ENCODE measurements around the gene ITPRIPL2.

ITPRIPL2 gene

GRCh38 chr16:19145010-19145409 is 31.2 kb downstream of the ITPRIPL2 start:
- DNase-seq: no peak

- no peak for DNase-seq
Measured at GRCh38 chr16:19147126-19147525, 33.4 kb downstream of the ITPRIPL2 start.

GRCh38 chr16:19147627-19148026 is 33.9 kb downstream of the ITPRIPL2 start:
- no peak for DNase-seq

GRCh38 chr16:19148189-19148588 is 34.4 kb downstream of the ITPRIPL2 start:
- DNase-seq: no peak

GRCh38 chr16:19151310-19151709 is 37.5 kb downstream of the ITPRIPL2 start:
- DNase-seq: no peak

- DNase-seq: no peak
Measured at GRCh38 chr16:19152042-19152441, 38.3 kb downstream of the ITPRIPL2 start.

- DNase-seq: no peak
Measured at GRCh38 chr16:19153876-19154275, 40.1 kb downstream of the ITPRIPL2 start.

GRCh38 chr16:19162085-19162484 is 48.3 kb downstream of the ITPRIPL2 start:
- no peak for DNase-seq

- no peak for DNase-seq
Measured at GRCh38 chr16:19163215-19163614, 49.5 kb downstream of the ITPRIPL2 start.

GRCh38 chr16:19164285-19164684 is 50.5 kb downstream of the ITPRIPL2 start:
- DNase-seq: no peak

GRCh38 chr16:19165101-19165500 is 51.3 kb downstream of the ITPRIPL2 start:
- no peak for DNase-seq

GRCh38 chr16:19166500-19166899 is 52.7 kb downstream of the ITPRIPL2 start:
- DNase-seq: no peak

- peak; percentile 73 for DNase-seq
Measured at GRCh38 chr16:19167710-19168370, 54.1 kb downstream of the ITPRIPL2 start, which contains the start of gene SYT17. Gene SYT17 (plus strand): TSS chr16:19168240. CDS start chr16:19168647, 407 bp downstream.

GRCh38 chr16:19168371-19169081 is 54.8 kb downstream of the ITPRIPL2 start:
- DNase-seq: no peak

- no peak for DNase-seq
Measured at GRCh38 chr16:19169082-19169639, 55.4 kb downstream of the ITPRIPL2 start.

GRCh38 chr16:19170043-19170655 is 56.4 kb downstream of the ITPRIPL2 start:
- DNase-seq: no peak
